ENCODE data around the gene RER1.

GRCh38 chr1:2430592-2430973 lies 38.9 kb downstream of the RER1 start:
- TF ChIP-seq CTCF (IDR thresholded peaks at IDR 0.05) (no peak), POLR2A (IDR thresholded peaks at IDR 0.05) (no peak)

All from breast epithelium (tissue), 3 donors.